NT2/D1 (cell line): ENCODE results near the gene AHRR.

Experiments
- DNase-seq: peaks from one replicate; pipeline ENCODE4 v3.0.0-alpha.2; 2011; ENCODE audit warnings: low read depth, low spot score
- H3K27me3 ChIP-seq: 2 replicates; pipeline ENCODE4 v1.6.0; 2011; ENCODE audit warnings: mild to moderate bottlenecking; ENCODE audit not compliant: insufficient read length, insufficient read depth
- H3K36me3 ChIP-seq: 2 replicates; pipeline ENCODE4 v1.6.1; 2011; ENCODE audit warnings: mild to moderate bottlenecking, low read length, mixed read lengths; ENCODE audit not compliant: insufficient read depth, insufficient read length
- H3K4me1 ChIP-seq: 2 replicates; pipeline ENCODE4 v1.5.1; 2011; ENCODE audit not compliant: insufficient read depth, insufficient read length
- H3K4me3 ChIP-seq: 2 replicates; pipeline ENCODE4 v1.5.1; 2011; ENCODE audit warnings: low read depth; ENCODE audit not compliant: insufficient read length
- H3K9ac ChIP-seq: 2 replicates; pipeline ENCODE4 v1.6.0; 2011; ENCODE audit warnings: low read depth; ENCODE audit not compliant: insufficient read length
- H3K9me3 ChIP-seq: 2 replicates; pipeline ENCODE4 v1.5.1; 2011; ENCODE audit warnings: mild to moderate bottlenecking, low read length; ENCODE audit not compliant: insufficient read depth
- SUZ12 ChIP-seq: IDR thresholded peaks from 2 replicates; pipeline ENCODE4 v1.6.1; 2011; ENCODE audit not compliant: insufficient read length, insufficient read depth; ENCODE audit errors: extremely low read depth
- YY1 ChIP-seq: IDR thresholded peaks from 2 replicates; pipeline ENCODE4 v1.6.1; 2011; ENCODE audit not compliant: insufficient read length, insufficient read depth
- ZNF274 ChIP-seq: IDR thresholded peaks from 2 replicates; pipeline ENCODE4 v1.6.1; 2011; ENCODE audit warnings: mild to moderate bottlenecking, low read depth, low read length

AHRR gene

GRCh38 chr5:354581-355378 lies 33.3 kb downstream of the AHRR start:
- DNase-seq, result no peak
- Histone ChIP-seq H3K36me3 (no peaks in the 10 kb centered on the region), H3K4me3 (no peak overlapping the region), H3K4me1 (peaks cover 2% of the 10 kb centered on the region), H3K27me3 (no peaks in the 10 kb centered on the region), H3K9me3 (no peaks in the 10 kb centered on the region), H3K9ac (no peak overlapping the region)
- TF ChIP-seq SUZ12 (no peak), ZNF274 (no peak)

GRCh38 chr5:355379-355935 lies 33.9 kb downstream of the AHRR start:
- DNase-seq, result no peak
- H3K9ac ChIP-seq, result no peak overlapping the region

GRCh38 chr5:355958-356357 lies 34.4 kb downstream of the AHRR start:
- Histone ChIP-seq H3K36me3 (no peaks in the 10 kb centered on the region), H3K9ac (no peak overlapping the region), H3K4me1 (peaks cover 2% of the 10 kb centered on the region), H3K27me3 (no peaks in the 10 kb centered on the region), H3K4me3 (no peak overlapping the region), H3K9me3 (no peaks in the 10 kb centered on the region)
- TF ChIP-seq SUZ12 (no peak), ZNF274 (no peak)
- DNase-seq, result no peak

More at GRCh38 chr5:355379-355935, 33.9 kb downstream of the AHRR start:
- Histone ChIP-seq H3K27me3 (no peaks in the 10 kb centered on the region), H3K9me3 (no peaks in the 10 kb centered on the region), H3K36me3 (no peaks in the 10 kb centered on the region), H3K4me3 (no peak overlapping the region), H3K4me1 (peaks cover 2% of the 10 kb centered on the region)
- TF ChIP-seq ZNF274 (no peak), SUZ12 (no peak), YY1 (no peak)

GRCh38 chr5:359301-359897 lies 37.9 kb downstream of the AHRR start:
- DNase-seq, result no peak
- H3K36me3 ChIP-seq, result no peaks in the 10 kb centered on the region
- no peaks in the 10 kb centered on the region for H3K9me3 ChIP-seq
- no peaks in the 10 kb centered on the region for H3K27me3 ChIP-seq
- H3K9ac ChIP-seq, result no peak overlapping the region
- peaks cover 2% of the 10 kb centered on the region for H3K4me1 ChIP-seq
- H3K4me3 ChIP-seq, result no peak overlapping the region
- TF ChIP-seq SUZ12, result no peak
- no peak for TF ChIP-seq YY1
- no peak for TF ChIP-seq ZNF274

GRCh38 chr5:360257-361027 lies 38.9 kb downstream of the AHRR start:
- TF ChIP-seq SUZ12 (no peak), YY1 (no peak), ZNF274 (no peak)
- no peak for DNase-seq
- no peaks in the 10 kb centered on the region for H3K36me3 ChIP-seq
- no peaks in the 10 kb centered on the region for H3K9me3 ChIP-seq
- H3K9ac ChIP-seq, result no peak overlapping the region
- no peaks in the 10 kb centered on the region for H3K4me1 ChIP-seq
- H3K27me3 ChIP-seq, result no peaks in the 10 kb centered on the region
- H3K4me3 ChIP-seq, result no peak overlapping the region

GRCh38 chr5:362189-362588 lies 40.7 kb downstream of the AHRR start:
- Histone ChIP-seq H3K27me3 (no peaks in the 10 kb centered on the region), H3K4me3 (no peak overlapping the region), H3K4me1 (no peaks in the 10 kb centered on the region), H3K9me3 (no peaks in the 10 kb centered on the region), H3K9ac (no peak overlapping the region), H3K36me3 (no peaks in the 10 kb centered on the region)
- DNase-seq, result no peak
- TF ChIP-seq ZNF274, result no peak

GRCh38 chr5:362978-363765 lies 41.7 kb downstream of the AHRR start:
- Histone ChIP-seq H3K27me3 (no peaks in the 10 kb centered on the region), H3K4me3 (no peak overlapping the region), H3K9me3 (no peaks in the 10 kb centered on the region), H3K9ac (no peak overlapping the region), H3K36me3 (no peaks in the 10 kb centered on the region), H3K4me1 (no peaks in the 10 kb centered on the region)
- TF ChIP-seq YY1, result no peak
- TF ChIP-seq SUZ12, result no peak
- TF ChIP-seq ZNF274, result no peak
- no peak for DNase-seq
